Measurements from ENCODE around the gene C6orf132. TPM values are rescaled to one million over a fixed set of nuclear protein-coding genes. Genes with fewer than 3 reads are reported as not detected.

The C6orf132 gene
- total and polyA plus RNA-seq, 10 of the 15 experiments (the other 5 are each of a cell fraction or from before 2014, with no cell fraction given): 0.04 to 0.05 TPM; not detected in 8

DNA sequence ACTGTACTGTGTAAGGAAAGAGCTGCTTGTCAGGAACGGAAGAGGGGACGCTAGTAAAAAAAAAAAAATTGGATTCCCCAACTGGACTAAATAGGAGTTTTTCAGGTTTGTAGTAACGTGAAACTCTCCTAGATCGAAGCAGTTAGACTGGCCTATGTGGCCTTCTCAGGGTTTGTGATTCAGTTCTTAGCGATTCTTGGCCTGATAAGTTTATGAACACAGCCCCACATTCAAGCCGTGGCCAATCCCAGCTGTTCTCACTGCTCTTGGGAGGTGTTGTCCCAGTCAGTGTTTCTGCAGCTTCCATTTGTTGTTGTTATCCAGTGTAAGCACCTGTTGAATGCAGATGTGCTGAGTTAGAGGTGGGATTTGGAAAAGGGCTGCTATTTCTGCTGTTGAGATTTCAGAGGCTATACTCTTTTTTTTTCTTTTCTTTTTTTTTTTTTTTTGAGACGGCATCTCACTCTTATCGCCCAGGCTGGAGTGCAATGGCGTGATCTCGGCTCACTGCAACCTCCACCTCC lies 62.4 kb downstream of the C6orf132 start:
- Histone ChIP-seq H3K4me3 (no peak overlapping the region), H3K4me1 (ENCODE audit: control insufficient read depth, insufficient read depth, low read length) (no peaks in the 10 kb centered on the region), H3K9me3 (replicated peaks; ENCODE audit: control insufficient read depth, insufficient read depth, low read length) (no peaks in the 10 kb centered on the region), H4K20me1 (ENCODE audit: control insufficient read depth, insufficient read depth) (no peaks in the 10 kb centered on the region), H3K27ac (ENCODE audit: control insufficient read depth, insufficient read depth) (no peak overlapping the region), H2AFZ (ENCODE audit: control insufficient read depth, low read depth, low read length) (no peak overlapping the region), H3K4me2 (ENCODE audit: control insufficient read depth, insufficient read depth) (no peak overlapping the region), H3K36me3 (ENCODE audit: control insufficient read depth in 2 of 2, insufficient read depth in 2 of 2, low read length in 1 of 2) (peaks cover 5 to 14% of the 10 kb centered on the region in 2 experiments), H3K79me2 (ENCODE audit: control insufficient read depth, insufficient read depth, low read length) (no peaks in the 10 kb centered on the region), H3K9ac (ENCODE audit: control insufficient read depth, insufficient read depth, low read length) (no peak overlapping the region), H3K27me3 (replicated peaks in 1 of 2; ENCODE audit: control insufficient read depth in 2 of 2, insufficient read depth in 2 of 2, low read length in 1 of 2) (no peaks in the 10 kb centered on the region)
- SMC1A ChIA-PET (ENCODE audit: uncharacterized antibody, unreplicated experiment): interaction anchor here (1.5 kb wide), 1 partner anchor 28 kb away, joined by 3 read pairs; no protein-coding TSS in a partner anchor
- RAD21 ChIA-PET (ENCODE audit: unreplicated experiment): interaction anchor here (1.0 kb wide), 1 partner anchor 133 kb away, joined by 3 read pairs; no protein-coding TSS in a partner anchor
- BruUV-seq (replicated peaks): no TSS peak
- no peak for TF ChIP-seq RELA (IDR thresholded peaks at IDR 0.05; ENCODE audit: borderline replicate concordance, partially characterized antibody)
- TF ChIP-seq CBFB (IDR thresholded peaks at IDR 0.05; ENCODE audit: low read depth): no peak
- TF ChIP-seq, protein P1, sequence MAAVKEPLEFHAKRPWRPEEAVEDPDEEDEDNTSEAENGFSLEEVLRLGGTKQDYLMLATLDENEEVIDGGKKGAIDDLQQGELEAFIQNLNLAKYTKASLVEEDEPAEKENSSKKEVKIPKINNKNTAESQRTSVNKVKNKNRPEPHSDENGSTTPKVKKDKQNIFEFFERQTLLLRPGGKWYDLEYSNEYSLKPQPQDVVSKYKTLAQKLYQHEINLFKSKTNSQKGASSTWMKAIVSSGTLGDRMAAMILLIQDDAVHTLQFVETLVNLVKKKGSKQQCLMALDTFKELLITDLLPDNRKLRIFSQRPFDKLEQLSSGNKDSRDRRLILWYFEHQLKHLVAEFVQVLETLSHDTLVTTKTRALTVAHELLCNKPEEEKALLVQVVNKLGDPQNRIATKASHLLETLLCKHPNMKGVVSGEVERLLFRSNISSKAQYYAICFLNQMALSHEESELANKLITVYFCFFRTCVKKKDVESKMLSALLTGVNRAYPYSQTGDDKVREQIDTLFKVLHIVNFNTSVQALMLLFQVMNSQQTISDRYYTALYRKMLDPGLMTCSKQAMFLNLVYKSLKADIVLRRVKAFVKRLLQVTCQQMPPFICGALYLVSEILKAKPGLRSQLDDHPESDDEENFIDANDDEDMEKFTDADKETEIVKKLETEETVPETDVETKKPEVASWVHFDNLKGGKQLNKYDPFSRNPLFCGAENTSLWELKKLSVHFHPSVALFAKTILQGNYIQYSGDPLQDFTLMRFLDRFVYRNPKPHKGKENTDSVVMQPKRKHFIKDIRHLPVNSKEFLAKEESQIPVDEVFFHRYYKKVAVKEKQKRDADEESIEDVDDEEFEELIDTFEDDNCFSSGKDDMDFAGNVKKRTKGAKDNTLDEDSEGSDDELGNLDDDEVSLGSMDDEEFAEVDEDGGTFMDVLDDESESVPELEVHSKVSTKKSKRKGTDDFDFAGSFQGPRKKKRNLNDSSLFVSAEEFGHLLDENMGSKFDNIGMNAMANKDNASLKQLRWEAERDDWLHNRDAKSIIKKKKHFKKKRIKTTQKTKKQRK (IDR thresholded peaks at IDR 0.05; ENCODE audit: low read depth, low read length): no peak
- TF ChIP-seq PML (IDR thresholded peaks at IDR 0.05; ENCODE audit: low read length): no peak
- no peak for TF ChIP-seq CREM (IDR thresholded peaks at IDR 0.05; ENCODE audit: low read depth)
- no peak for TF ChIP-seq NR2C2 (IDR thresholded peaks at IDR 0.05; ENCODE audit: borderline replicate concordance, control insufficient read depth, insufficient read length, low read depth)
- no peak for TF ChIP-seq GATAD2B (conservative IDR thresholded peaks at IDR 0.05; ENCODE audit: low read depth)
- no peak for TF ChIP-seq ZZZ3 (IDR thresholded peaks at IDR 0.05; ENCODE audit: control insufficient read depth, insufficient read length, low read depth)
- intact Hi-C loops (cut with micrococcal nuclease; ENCODE audit: unreplicated experiment): no loop called here
- FAIRE-seq (no peak), ATAC-seq (no peak), DNase-seq (ENCODE audit: low read depth, low spot score) (no peak)
- POLR2A ChIA-PET: no interaction called here
- 88% methylated on average over 7 of the region's 10 CpGs for WGBS (ENCODE audit: insufficient coverage, insufficient replicate concordance, low lambda C conversion rate, missing lambda C conversion rate)
- in situ Hi-C loops (cut with MboI): loop anchor here (5.0 kb wide), 1 partner anchor 87 kb away; no protein-coding TSS in a partner anchor
- CTCF ChIA-PET: interaction anchor here (0.9 to 1.5 kb wide), 3 partner anchors 10 to 135 kb away, joined by 3 read pairs; no protein-coding TSS in a partner anchor

Measured in GM12878 (cell line).